H1 (cell line): ENCODE measurements around the gene AGFG2. TPM values are rescaled to one million over a fixed set of nuclear protein-coding genes. Genes with fewer than 3 reads are reported as not detected.

ENCODE experiments used
- ASH2L ChIP-seq: fragments of 200-600, 300-600 bp; sonication (generic); IDR thresholded peaks from one replicate; pipeline ENCODE4 v1.7.1; 2017; ENCODE audit warnings: low read length
- EZH2 ChIP-seq: fragments of 200-600 bp; sonication (generic); IDR thresholded peaks from 2 replicates; pipeline ENCODE4 v1.7.1; 2012; ENCODE audit warnings: low read depth, mild to moderate bottlenecking, moderate library complexity, low read length, inconsistent platforms; ENCODE audit not compliant: severe bottlenecking
- RAD21 ChIP-seq, 2 experiments: IDR thresholded peaks in 1 of 2; conservative IDR thresholded peaks in 1 of 2; 2 replicates each; pipeline ENCODE4 v1.6.1; 2011; ENCODE audit warnings: low read depth in 2 of 2, low read length in 2 of 2, improper control_type of control experiment in 1 of 2, inconsistent platforms in 1 of 2, mild to moderate bottlenecking in 1 of 2, moderate library complexity in 1 of 2
- polyA plus RNA-seq, 7 experiments: library from polyadenylated mRNA; depleted of rRNA in 3 of 7; stranded (reverse) in 5 of 7; unstranded in 2 of 7; fragments of >200 nt in 5 of 7; fragments of 200-250 nt in 2 of 7; gene quantifications; 1 replicate in 5 of 7; 2 replicates in 1 of 7; 4 replicates in 1 of 7; pipeline versions ENCODE4 v1.2.1 to v1.2.3, GENCODE V29; 2011 to 2013; ENCODE audit warnings: missing spikeins in 2 of 7, mixed read lengths in 2 of 7
- total RNA-seq: library from RNA; stranded (reverse); fragmentation: NEBNext Ultra II Directional; extraction: Animal tissue kit (Norgen Biotek cat#: 25700); gene quantifications from 2 replicates; pipeline ENCODE4 v1.2.1, GENCODE V29; 2021
- TF ChIP-seq, protein P1 (sequence below): IDR thresholded peaks from 2 replicates; pipeline ENCODE4 v1.6.1; 2012; ENCODE audit warnings: inconsistent platforms

Gene AGFG2
- total and polyA plus RNA-seq, 2 of the 8 experiments (the other 6 are each of a cell fraction or from before 2014, with no cell fraction given): 7.6 to 11.2 TPM

DNA sequence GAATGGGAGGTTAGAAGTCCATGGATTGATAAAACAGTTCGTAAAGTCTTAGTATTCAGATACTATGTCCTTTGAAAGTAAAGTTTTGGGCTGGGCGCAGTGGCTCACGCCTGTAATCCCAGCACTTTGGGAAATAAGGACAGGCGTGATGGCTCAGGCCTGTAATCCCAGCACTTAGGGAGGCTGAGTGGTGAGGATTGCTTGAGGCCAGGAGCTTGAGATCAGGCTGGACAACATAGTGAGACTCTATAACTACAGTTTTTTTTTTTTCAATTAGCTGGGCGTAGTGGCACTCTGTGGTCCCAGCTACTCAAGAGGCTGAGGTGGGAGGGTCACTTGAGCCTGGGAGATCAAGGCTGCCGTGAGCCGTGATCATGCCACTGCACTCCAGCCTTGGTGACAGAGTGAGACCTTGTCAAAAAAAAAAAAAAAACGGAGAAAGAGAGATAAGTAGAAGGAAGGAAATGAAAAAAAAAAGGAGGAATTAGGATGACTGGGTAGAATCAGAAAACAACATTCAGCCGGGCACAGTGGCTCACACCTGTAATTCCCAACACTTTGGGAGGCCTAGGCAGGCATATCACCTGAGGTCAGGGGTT, 25.7 kb upstream of the AGFG2 start (continued):
- TF ChIP-seq EZH2: no peak
- TF ChIP-seq ASH2L: no peak
- TF ChIP-seq, protein P1, sequence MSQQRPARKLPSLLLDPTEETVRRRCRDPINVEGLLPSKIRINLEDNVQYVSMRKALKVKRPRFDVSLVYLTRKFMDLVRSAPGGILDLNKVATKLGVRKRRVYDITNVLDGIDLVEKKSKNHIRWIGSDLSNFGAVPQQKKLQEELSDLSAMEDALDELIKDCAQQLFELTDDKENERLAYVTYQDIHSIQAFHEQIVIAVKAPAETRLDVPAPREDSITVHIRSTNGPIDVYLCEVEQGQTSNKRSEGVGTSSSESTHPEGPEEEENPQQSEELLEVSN: no peak
- no peak for TF ChIP-seq RAD21 (IDR thresholded peaks at IDR 0.05 in 1 of 2, conservative IDR thresholded peaks at IDR 0.05 in 1 of 2; ENCODE audit: low read depth in 2 of 2, low read length in 2 of 2)
